GM12872 (cell line): ENCODE data around the gene OR4D1.

Experiments used
- CTCF ChIP-seq: IDR thresholded peaks from 3 replicates; pipeline ENCODE4 v1.5.1; 2011; ENCODE audit warnings: low read depth, mild to moderate bottlenecking, low read length, moderate library complexity; ENCODE audit not compliant: insufficient read depth

Gene OR4D1

GRCh38 chr17:58141505-58141904, 6.7 kb upstream of the OR4D1 start:
- TF ChIP-seq CTCF, result no peak

GRCh38 chr17:58144801-58145200, 3.4 kb upstream of the OR4D1 start:
- TF ChIP-seq CTCF, result no peak

GRCh38 chr17:58148609-58149008, 425 bp downstream of the OR4D1 start:
- no peak for TF ChIP-seq CTCF

GRCh38 chr17:58150394-58150793, 2.2 kb downstream of the OR4D1 start:
- no peak for TF ChIP-seq CTCF

GRCh38 chr17:58153046-58153445, 4.9 kb downstream of the OR4D1 start:
- no peak for TF ChIP-seq CTCF

GRCh38 chr17:58153671-58154070, 5.5 kb downstream of the OR4D1 start:
- TF ChIP-seq CTCF, result no peak

- TF ChIP-seq CTCF, result no peak
These were observed 8.9 kb downstream of the OR4D1 start for GRCh38 chr17:58156839-58157803.
